DND-41 (cell line): ENCODE measurements around the gene DTWD2.

Source experiments
- ATAC-seq: fragments of 200-7000 bp; cut with Tn5 transposase; 3 replicates; pipeline ENCODE4 v1.9.1; 2021; ENCODE audit warnings: low read depth; ENCODE audit not compliant: insufficient read depth
- DNase-seq: peaks from one replicate; pipeline ENCODE4 v3.0.0-alpha.2; 2020
- H2AFZ ChIP-seq: 2 replicates; pipeline ENCODE4 v1.6.0; 2012; ENCODE audit warnings: low read depth, low read length
- H3K27ac ChIP-seq: 2 replicates; pipeline ENCODE4 v1.5.1; 2012; ENCODE audit warnings: low read length, inconsistent platforms
- H3K27me3 ChIP-seq: fragments of 200-600 bp; sonication (generic); 2 replicates; pipeline ENCODE4 v1.6.0; 2012; ENCODE audit warnings: low read length, mild to moderate bottlenecking, inconsistent platforms; ENCODE audit not compliant: insufficient read depth, poor library complexity
- H3K36me3 ChIP-seq: 2 replicates; pipeline ENCODE4 v1.5.1; 2012; ENCODE audit warnings: low read length, inconsistent platforms; ENCODE audit not compliant: insufficient read depth
- H3K4me1 ChIP-seq: 2 replicates; pipeline ENCODE4 v1.5.1; 2012; ENCODE audit warnings: mild to moderate bottlenecking, low read length; ENCODE audit not compliant: insufficient read depth
- H3K4me2 ChIP-seq: 2 replicates; pipeline ENCODE4 v1.6.0; 2012; ENCODE audit warnings: mild to moderate bottlenecking, moderate library complexity, low read length, inconsistent platforms; ENCODE audit not compliant: insufficient read depth
- H3K4me3 ChIP-seq, 2 experiments: fragments of 200-600 bp in 1 of 2; shearing (Covaris generic) in 1 of 2; 2 replicates each; pipeline ENCODE4 v1.5.1; 2012 to 2016; ENCODE audit warnings: inconsistent platforms in 2 of 2, low read length in 2 of 2, mild to moderate bottlenecking in 2 of 2, low read depth in 1 of 2, moderate library complexity in 1 of 2
- H3K79me2 ChIP-seq: 2 replicates; pipeline ENCODE4 v1.6.0; 2012; ENCODE audit warnings: low read length, inconsistent platforms; ENCODE audit not compliant: insufficient read depth
- H3K9ac ChIP-seq: 2 replicates; pipeline ENCODE4 v1.6.0; 2012; ENCODE audit warnings: low read depth, mild to moderate bottlenecking, inconsistent platforms, low read length, moderate library complexity
- H3K9me3 ChIP-seq: 2 replicates; pipeline ENCODE4 v1.5.1; 2012; ENCODE audit warnings: low read length, moderate library complexity, mild to moderate bottlenecking, inconsistent platforms; ENCODE audit not compliant: insufficient read depth, severe bottlenecking
- H4K20me1 ChIP-seq: 2 replicates; pipeline ENCODE4 v1.6.0; 2012; ENCODE audit warnings: low read length; ENCODE audit not compliant: insufficient read depth
- EZH2 ChIP-seq: IDR thresholded peaks from 3 replicates; pipeline ENCODE4 v1.6.1; 2012; ENCODE audit warnings: borderline replicate concordance, low read depth, mild to moderate bottlenecking, moderate library complexity, low read length, inconsistent platforms; ENCODE audit not compliant: severe bottlenecking
- TF ChIP-seq, protein P1 (sequence below): IDR thresholded peaks from 2 replicates; pipeline ENCODE4 v1.5.1; 2012; ENCODE audit warnings: borderline replicate concordance, low read length, moderate library complexity, mild to moderate bottlenecking; ENCODE audit not compliant: poor library complexity, severe bottlenecking; ENCODE audit errors: extremely low read depth

Gene DTWD2

DNA sequence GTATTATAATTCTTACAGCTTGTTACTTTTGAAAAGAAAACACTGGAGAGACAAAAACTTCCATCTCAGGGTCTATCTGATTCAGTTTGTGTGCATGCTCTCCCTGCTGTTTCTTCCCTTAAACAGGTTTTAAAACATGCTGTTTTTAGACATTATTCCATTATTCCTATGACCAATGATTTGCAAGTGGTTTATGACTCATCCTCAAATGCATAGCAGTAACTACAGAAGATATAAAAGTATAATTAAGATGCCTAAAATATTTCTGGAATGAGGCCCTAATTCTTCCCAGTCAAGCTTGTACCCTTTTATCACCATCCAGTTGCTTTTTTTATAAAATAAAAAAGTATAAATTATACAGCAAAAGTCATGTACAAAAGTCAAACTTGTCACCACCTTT, 3.7 kb downstream of the DTWD2 start:
- H3K9ac ChIP-seq, result no peak overlapping the region
- 0 out of 2 replicates have a peak, but pooled peaks cover 4% of the 10 kb centered on the region for H3K79me2 ChIP-seq
- no peaks in the 10 kb centered on the region for H3K36me3 ChIP-seq
- no peak overlapping the region for H3K27ac ChIP-seq
- H3K9me3 ChIP-seq, result no peaks in the 10 kb centered on the region
- H3K4me1 ChIP-seq, result peaks cover 33% of the 10 kb centered on the region
- no peak overlapping the region for H3K4me2 ChIP-seq
- H2AFZ ChIP-seq, result no peak overlapping the region
- ATAC-seq (no peak), DNase-seq (no peak)
- no peak for TF ChIP-seq EZH2
- TF ChIP-seq, protein P1, sequence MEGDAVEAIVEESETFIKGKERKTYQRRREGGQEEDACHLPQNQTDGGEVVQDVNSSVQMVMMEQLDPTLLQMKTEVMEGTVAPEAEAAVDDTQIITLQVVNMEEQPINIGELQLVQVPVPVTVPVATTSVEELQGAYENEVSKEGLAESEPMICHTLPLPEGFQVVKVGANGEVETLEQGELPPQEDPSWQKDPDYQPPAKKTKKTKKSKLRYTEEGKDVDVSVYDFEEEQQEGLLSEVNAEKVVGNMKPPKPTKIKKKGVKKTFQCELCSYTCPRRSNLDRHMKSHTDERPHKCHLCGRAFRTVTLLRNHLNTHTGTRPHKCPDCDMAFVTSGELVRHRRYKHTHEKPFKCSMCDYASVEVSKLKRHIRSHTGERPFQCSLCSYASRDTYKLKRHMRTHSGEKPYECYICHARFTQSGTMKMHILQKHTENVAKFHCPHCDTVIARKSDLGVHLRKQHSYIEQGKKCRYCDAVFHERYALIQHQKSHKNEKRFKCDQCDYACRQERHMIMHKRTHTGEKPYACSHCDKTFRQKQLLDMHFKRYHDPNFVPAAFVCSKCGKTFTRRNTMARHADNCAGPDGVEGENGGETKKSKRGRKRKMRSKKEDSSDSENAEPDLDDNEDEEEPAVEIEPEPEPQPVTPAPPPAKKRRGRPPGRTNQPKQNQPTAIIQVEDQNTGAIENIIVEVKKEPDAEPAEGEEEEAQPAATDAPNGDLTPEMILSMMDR, result no peak
- no peaks in the 10 kb centered on the region for H4K20me1 ChIP-seq
- no peaks in the 10 kb centered on the region for H3K27me3 ChIP-seq
- H3K4me3 ChIP-seq, result no peak overlapping the region

DNA sequence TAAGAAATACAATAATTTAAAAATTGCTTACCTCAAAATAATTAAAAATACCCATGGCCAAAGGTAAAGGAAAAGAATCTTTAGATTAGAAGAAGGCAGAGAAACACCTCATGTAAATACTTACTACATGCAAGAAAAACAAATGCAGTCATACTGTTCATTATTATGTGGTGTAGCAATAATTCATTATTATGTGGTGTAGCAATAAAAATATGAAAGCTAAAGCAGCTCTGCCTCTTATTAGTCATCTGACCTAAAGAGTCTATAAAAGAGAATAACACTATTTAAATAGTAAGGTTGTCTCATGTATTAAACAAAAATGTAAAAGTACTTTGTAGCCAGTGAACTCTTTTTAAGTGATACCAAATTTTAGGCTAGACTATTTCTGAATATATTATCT, 6.6 kb downstream of the DTWD2 start:
- Histone ChIP-seq H3K36me3 (no peaks in the 10 kb centered on the region), H3K4me2 (no peak overlapping the region), H4K20me1 (no peaks in the 10 kb centered on the region), H3K27me3 (no peaks in the 10 kb centered on the region), H3K9me3 (no peaks in the 10 kb centered on the region), H3K4me3 (no peak overlapping the region), H3K9ac (no peak overlapping the region), H3K4me1 (peaks cover 10% of the 10 kb centered on the region), H3K27ac (no peak overlapping the region), H2AFZ (no peak overlapping the region), H3K79me2 (no peaks in the 10 kb centered on the region)
- TF ChIP-seq EZH2, result no peak
- TF ChIP-seq, protein P1, result no peak
- DNase-seq (no peak), ATAC-seq (no peak)

DNA sequence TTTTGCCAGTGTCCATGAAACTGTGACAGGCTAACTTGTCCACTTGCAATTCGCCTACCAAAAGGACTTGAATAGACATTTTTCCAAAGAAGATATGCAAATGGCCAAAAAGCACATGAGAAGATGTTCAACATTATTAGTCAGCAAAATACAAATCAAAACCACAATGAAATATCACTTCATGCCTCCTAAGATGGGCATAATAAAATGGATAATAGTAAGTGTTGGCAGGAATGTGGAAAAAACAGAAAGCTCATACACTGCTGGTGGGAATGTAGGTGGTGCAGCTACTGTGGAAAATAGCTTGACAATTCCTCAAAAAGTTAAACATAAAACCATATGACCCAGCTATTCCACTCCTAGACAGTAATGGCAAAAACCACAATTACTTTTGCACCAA, 7.9 kb downstream of the DTWD2 start:
- ATAC-seq, result no peak
- no peak overlapping the region for H3K27ac ChIP-seq

More for the DNA sequence above, 7.9 kb downstream of the DTWD2 start:
- no peak for DNase-seq
- Histone ChIP-seq H3K4me1 (peaks cover 3% of the 10 kb centered on the region; the same call in 1 of the 2 replicates), H3K9me3 (no peaks in the 10 kb centered on the region), H3K27me3 (no peaks in the 10 kb centered on the region), H3K79me2 (no peaks in the 10 kb centered on the region), H4K20me1 (no peaks in the 10 kb centered on the region), H3K36me3 (no peaks in the 10 kb centered on the region), H3K4me3 (no peak overlapping the region), H2AFZ (no peak overlapping the region), H3K9ac (no peak overlapping the region), H3K4me2 (no peak overlapping the region)
- TF ChIP-seq, protein P1, result no peak
- TF ChIP-seq EZH2, result no peak
